ENCODE data around the gene ASPDH. TPM values are rescaled to one million over a fixed set of nuclear protein-coding genes. Genes with fewer than 3 reads are reported as not detected.
A peak's percentile ranks its signal among the peaks of the same experiment; 100 is the strongest.

ASPDH gene
- total and polyA plus RNA-seq, 2 donors from 2014 or later: 115 TPM; not detected in 1

- Histone ChIP-seq H3K4me3 (ENCODE audit: low read length in 3 of 3) (no peak overlapping the region), H3K27me3 (ENCODE audit: control insufficient read depth, insufficient read depth, low read length) (peaks cover 7% of the 10 kb centered on the region), H3K9ac (ENCODE audit: low read length in 3 of 3) (no peak overlapping the region), H3K9me3 (ENCODE audit: control insufficient read depth in 2 of 3, insufficient read depth in 1 of 3, low read length in 3 of 3) (no peaks in the 10 kb centered on the region), H3K36me3 (ENCODE audit: control insufficient read depth in 2 of 3, insufficient read depth in 3 of 3, low read length in 3 of 3) (no peaks in the 10 kb centered on the region), H3K4me1 (ENCODE audit: control insufficient read depth in 2 of 3, insufficient read depth in 2 of 3, low read depth in 1 of 3, low read length in 3 of 3) (no peaks in the 10 kb centered on the region), H3K27ac (ENCODE audit: low read depth in 2 of 2, low read length in 2 of 2) (no peak overlapping the region)
- TF ChIP-seq CTCF (IDR thresholded peaks at IDR 0.05; ENCODE audit: borderline replicate concordance, extremely low read depth, insufficient read depth): no peak
- DNase-seq (peak in 1 of 5 donors; percentile 43), FAIRE-seq (no peak)
- intact Hi-C loops (cut with DNase I): no loop called here
Observed at GRCh38 chr19:50490411-50490811, 23.3 kb downstream of the ASPDH start.

- Histone ChIP-seq H3K27ac (ENCODE audit: low read depth in 2 of 2, low read length in 2 of 2) (no peak overlapping the region), H3K4me1 (ENCODE audit: control insufficient read depth in 2 of 3, insufficient read depth in 2 of 3, low read depth in 1 of 3, low read length in 3 of 3) (no peaks in the 10 kb centered on the region), H3K27me3 (ENCODE audit: control insufficient read depth, insufficient read depth, low read length) (peaks cover 7% of the 10 kb centered on the region), H3K4me3 (ENCODE audit: low read length in 3 of 3) (no peak overlapping the region), H3K9ac (ENCODE audit: low read length in 3 of 3) (no peak overlapping the region), H3K36me3 (ENCODE audit: control insufficient read depth in 2 of 3, insufficient read depth in 3 of 3, low read length in 3 of 3) (no peaks in the 10 kb centered on the region), H3K9me3 (ENCODE audit: control insufficient read depth in 2 of 3, insufficient read depth in 1 of 3, low read length in 3 of 3) (no peaks in the 10 kb centered on the region)
- DNase-seq (peak in 2 of 5 donors; percentile 40 to 66), FAIRE-seq (no peak)
- intact Hi-C loops (cut with DNase I): no loop called here
- no peak for TF ChIP-seq CTCF (IDR thresholded peaks at IDR 0.05; ENCODE audit: borderline replicate concordance, extremely low read depth, insufficient read depth)
Observed at GRCh38 chr19:50489461-50490011, 24.2 kb downstream of the ASPDH start.

GRCh38 chr19:50488389-50489194 lies 25.1 kb downstream of the ASPDH start:
- no peak for TF ChIP-seq CTCF (IDR thresholded peaks at IDR 0.05; ENCODE audit: borderline replicate concordance, extremely low read depth, insufficient read depth)
- Histone ChIP-seq H3K4me1 (ENCODE audit: control insufficient read depth in 2 of 3, insufficient read depth in 2 of 3, low read depth in 1 of 3, low read length in 3 of 3) (no peaks in the 10 kb centered on the region), H3K27ac (ENCODE audit: low read depth in 2 of 2, low read length in 2 of 2) (no peak overlapping the region), H3K9ac (ENCODE audit: low read length in 3 of 3) (no peak overlapping the region), H3K9me3 (ENCODE audit: control insufficient read depth in 2 of 3, insufficient read depth in 1 of 3, low read length in 3 of 3) (no peaks in the 10 kb centered on the region), H3K27me3 (ENCODE audit: control insufficient read depth, insufficient read depth, low read length) (peaks cover 7% of the 10 kb centered on the region), H3K36me3 (ENCODE audit: control insufficient read depth in 2 of 3, insufficient read depth in 3 of 3, low read length in 3 of 3) (no peaks in the 10 kb centered on the region), H3K4me3 (ENCODE audit: low read length in 3 of 3) (no peak overlapping the region)
- intact Hi-C loops (cut with DNase I): no loop called here
- DNase-seq: peak in 1 of 5 donors; percentile 33
- no peak for FAIRE-seq

Data from kidney (tissue), 14 donors.